GM23248 (cell line): Measurements from ENCODE around the gene RASSF3.

Experiments used
- EZH2 ChIP-seq: fragments of 200-600 bp; sonication (generic); IDR thresholded peaks from 2 replicates; pipeline ENCODE4 v1.6.1; 2018; ENCODE audit warnings: antibody characterized with exemption, mild to moderate bottlenecking; ENCODE audit not compliant: insufficient read depth, poor library complexity, severe bottlenecking
- EZH2phosphoT487 ChIP-seq: fragments of 200-600 bp; sonication (generic); IDR thresholded peaks from 2 replicates; pipeline ENCODE4 v1.6.1; 2018; ENCODE audit warnings: antibody characterized with exemption, moderate library complexity, mild to moderate bottlenecking, low read depth; ENCODE audit not compliant: insufficient read depth

- TF ChIP-seq EZH2 = no peak
- no peak for TF ChIP-seq EZH2phosphoT487
These were observed 15.2 kb downstream of the RASSF3 start for GRCh38 chr12:64625243-64626077.
